Kidney (tissue), 14 donors: ENCODE measurements around the gene GTF2IRD1. TPM values are rescaled to one million over a fixed set of nuclear protein-coding genes. Genes with fewer than 3 reads are reported as not detected.

Source experiments
- DNase-seq, 5 donors: peaks; one replicate each; pipeline ENCODE4 v3.0.0-alpha.2; 2013 to 2020
- FAIRE-seq: peaks from 2 replicates; lab custom pipeline; 2012; peaks lifted over from hg19 to GRCh38; lab: Jason Lieb, UNC
- H3K27ac ChIP-seq, 2 donors: one replicate each; pipeline ENCODE4 v1.7.0; 2013; ENCODE audit warnings: low read depth in 2 of 2, low read length in 2 of 2, inconsistent platforms in 1 of 2
- H3K27me3 ChIP-seq: one replicate; pipeline ENCODE4 v1.7.1; 2013; ENCODE audit warnings: low read length, inconsistent platforms; ENCODE audit not compliant: control insufficient read depth, insufficient read depth
- H3K36me3 ChIP-seq, 3 donors: one replicate each; pipeline versions ENCODE4 v1.7.0 to v1.7.1; 2013; ENCODE audit warnings: low read length in 3 of 3, control low read depth in 1 of 3, inconsistent platforms in 1 of 3; ENCODE audit not compliant: insufficient read depth in 3 of 3, control insufficient read depth in 2 of 3
- H3K4me1 ChIP-seq, 3 donors: one replicate each; pipeline versions ENCODE4 v1.7.0 to v1.7.1; 2013; ENCODE audit warnings: low read length in 3 of 3, inconsistent platforms in 1 of 3, low read depth in 1 of 3; ENCODE audit not compliant: control insufficient read depth in 2 of 3, insufficient read depth in 2 of 3
- H3K4me3 ChIP-seq, 3 donors: one replicate each; pipeline versions ENCODE4 v1.7.0 to v1.8.1; 2013; ENCODE audit warnings: low read length in 3 of 3, control low read depth in 1 of 3, inconsistent platforms in 1 of 3
- H3K9ac ChIP-seq, 3 donors: one replicate each; pipeline versions ENCODE4 v1.7.0 to v1.7.1; 2013; ENCODE audit warnings: low read length in 3 of 3, control low read depth in 1 of 3, inconsistent platforms in 1 of 3
- H3K9me3 ChIP-seq, 3 donors: one replicate each; pipeline versions ENCODE4 v1.7.0 to v1.7.1; 2013; ENCODE audit warnings: low read length in 3 of 3, control low read depth in 1 of 3, inconsistent platforms in 1 of 3; ENCODE audit not compliant: control insufficient read depth in 2 of 3, insufficient read depth in 1 of 3
- CTCF ChIP-seq: IDR thresholded peaks from 3 replicates; pipeline ENCODE4 v1.5.1; 2012; ENCODE audit warnings: mild to moderate bottlenecking, moderate library complexity, borderline replicate concordance; ENCODE audit not compliant: insufficient read depth; ENCODE audit errors: extremely low read depth
- intact Hi-C: fragments of 100-400 bp; cut with DNase I; formaldehyde crosslinking; loops from one replicate; pipeline ENCODE4 v1.11.1; 2022
- polyA plus RNA-seq: library from polyadenylated mRNA; stranded (reverse); fragments of 350-450 nt; fragmentation: Illumina TruSeq; extraction: RNeasy Lipid Tissue Mini Kit (QIAGEN cat#74804); gene quantifications from one replicate; pipeline ENCODE4 v1.2.3, GENCODE V29; 2014; ENCODE audit warnings: low read depth, low replicate concordance; ENCODE audit not compliant: insufficient read depth
- total RNA-seq: library from RNA; stranded (reverse); fragmentation: NEBNext Ultra II Directional; extraction: Animal tissue kit (Norgen Biotek cat#: 25700); gene quantifications from one replicate; pipeline ENCODE4 v1.2.1, GENCODE V29; 2021
- donor health status: control.
- donor health status: control.
- donor health status: control.
- donor health status: control.
- donor health status: control.
- donor health status: DM: yes; HTN: yes; CAD: no.
- donor health status: Normal renal cell carcinoma (clear cell type).

GTF2IRD1 gene
- total and polyA plus RNA-seq, 2 donors from 2014 or later = 28.2 to 35.8 TPM

- intact Hi-C loops = no loop called here
- DNase-seq = peak in 3 of 5 donors; percentile 67 to 79 (median 72)
- no peaks in the 10 kb centered on the region for H3K27me3 ChIP-seq
- peaks cover 0 to 6% (median 4%) of the 10 kb centered on the region in 3 donors for H3K4me1 ChIP-seq
- no peak for TF ChIP-seq CTCF
- H3K4me3 ChIP-seq = no peak overlapping the region
- no peak for FAIRE-seq
- H3K36me3 ChIP-seq = no peaks in the 10 kb centered on the region
- H3K9ac ChIP-seq = peak overlapping the region in 1 of 3 donors; percentile 51
- H3K27ac ChIP-seq = peak overlapping the region; percentile 53 to 79
- no peaks in the 10 kb centered on the region for H3K9me3 ChIP-seq
Observed at GRCh38 chr7:74579800-74580685, 126.3 kb downstream of the GTF2IRD1 start.

DNA sequence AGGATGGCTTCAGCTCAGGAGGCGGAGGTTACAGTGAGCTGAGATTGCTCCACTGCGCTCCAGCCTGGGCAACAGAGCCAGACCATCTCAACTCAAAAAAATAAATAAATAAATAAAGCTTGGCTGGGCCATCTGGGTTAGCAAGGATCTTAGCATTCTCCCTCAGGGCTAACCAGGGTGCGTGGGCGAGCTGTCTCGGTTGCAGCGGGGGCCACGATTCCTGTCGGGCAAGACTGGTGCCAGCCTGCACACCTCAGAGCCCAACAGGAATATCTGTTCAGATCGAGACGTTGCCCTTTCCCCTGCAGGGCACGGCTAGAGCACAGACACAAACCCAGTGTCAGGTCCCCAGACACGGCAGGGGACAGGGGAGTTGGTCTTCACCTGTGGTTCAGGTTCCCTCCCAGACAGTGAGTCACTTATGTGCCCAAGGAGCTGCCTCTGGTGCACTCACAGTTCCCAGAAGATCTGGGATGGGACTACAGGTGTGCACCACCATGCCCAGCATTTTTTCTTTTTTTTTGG is 128.3 kb downstream of the GTF2IRD1 start:
- no peak overlapping the region for H3K4me3 ChIP-seq
- TF ChIP-seq CTCF = no peak
- peaks cover 0 to 10% (median 9%) of the 10 kb centered on the region in 3 donors for H3K4me1 ChIP-seq
- DNase-seq (no peak), FAIRE-seq (no peak)
- no peak overlapping the region for H3K27ac ChIP-seq
- H3K9me3 ChIP-seq = no peaks in the 10 kb centered on the region
- no peak overlapping the region for H3K9ac ChIP-seq
- H3K27me3 ChIP-seq = no peaks in the 10 kb centered on the region
- intact Hi-C loops = no loop called here
- H3K36me3 ChIP-seq = no peaks in the 10 kb centered on the region

GRCh38 chr7:74582447-74583039 is 128.8 kb downstream of the GTF2IRD1 start:
- Histone ChIP-seq H3K9ac (no peak overlapping the region), H3K9me3 (no peaks in the 10 kb centered on the region), H3K27me3 (no peaks in the 10 kb centered on the region), H3K36me3 (no peaks in the 10 kb centered on the region), H3K4me1 (peaks cover 0 to 14% (median 12%) of the 10 kb centered on the region in 3 donors), H3K4me3 (no peak overlapping the region), H3K27ac (no peak overlapping the region)
- intact Hi-C loops = no loop called here
- no peak for FAIRE-seq
- TF ChIP-seq CTCF = no peak
- no peak for DNase-seq
